ENCODE measurements around the gene GRAMD4.

DNA sequence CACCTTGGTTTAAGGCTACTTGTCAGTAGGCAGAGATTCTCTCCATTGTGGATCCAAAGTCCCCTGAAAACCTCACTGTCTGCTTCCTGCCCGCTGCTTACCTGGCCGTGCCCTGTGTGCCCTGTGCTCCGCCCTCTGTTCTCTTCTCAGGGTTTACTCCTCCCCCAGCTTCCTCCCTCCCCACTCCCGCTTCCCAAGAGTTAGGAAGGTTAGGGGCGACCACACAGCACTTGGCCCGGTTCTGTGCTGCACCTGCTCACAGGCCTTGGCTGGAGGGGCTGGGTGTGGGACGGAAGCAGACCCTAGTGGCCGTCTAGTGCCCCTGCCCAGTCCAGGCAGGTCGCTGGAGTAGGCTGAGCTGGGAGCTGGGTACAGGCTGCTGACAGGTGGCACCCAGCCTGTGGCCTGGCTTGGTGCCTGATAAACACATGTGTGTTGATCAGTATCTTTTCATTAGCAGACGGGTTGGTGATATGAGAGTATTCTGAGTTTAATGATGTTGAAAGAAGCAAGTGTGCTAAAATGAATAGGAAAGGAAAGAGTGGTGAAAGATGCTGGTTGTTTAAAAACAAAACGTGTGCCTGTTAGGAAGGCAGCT lies 40.5 kb downstream of the GRAMD4 start:
- no peak for TF ChIP-seq CTCF (IDR thresholded peaks at IDR 0.05; ENCODE audit: poor library complexity)
- no peak for TF ChIP-seq EZH2phosphoT487 (IDR thresholded peaks at IDR 0.05; ENCODE audit: low read depth, severe bottlenecking, unreplicated experiment)
